ENCODE measurements around the gene EPX. TPM values are rescaled to one million over a fixed set of nuclear protein-coding genes. Genes with fewer than 3 reads are reported as not detected.

Gene EPX
- total RNA-seq, 1 donor, result 0.54 TPM

DNA sequence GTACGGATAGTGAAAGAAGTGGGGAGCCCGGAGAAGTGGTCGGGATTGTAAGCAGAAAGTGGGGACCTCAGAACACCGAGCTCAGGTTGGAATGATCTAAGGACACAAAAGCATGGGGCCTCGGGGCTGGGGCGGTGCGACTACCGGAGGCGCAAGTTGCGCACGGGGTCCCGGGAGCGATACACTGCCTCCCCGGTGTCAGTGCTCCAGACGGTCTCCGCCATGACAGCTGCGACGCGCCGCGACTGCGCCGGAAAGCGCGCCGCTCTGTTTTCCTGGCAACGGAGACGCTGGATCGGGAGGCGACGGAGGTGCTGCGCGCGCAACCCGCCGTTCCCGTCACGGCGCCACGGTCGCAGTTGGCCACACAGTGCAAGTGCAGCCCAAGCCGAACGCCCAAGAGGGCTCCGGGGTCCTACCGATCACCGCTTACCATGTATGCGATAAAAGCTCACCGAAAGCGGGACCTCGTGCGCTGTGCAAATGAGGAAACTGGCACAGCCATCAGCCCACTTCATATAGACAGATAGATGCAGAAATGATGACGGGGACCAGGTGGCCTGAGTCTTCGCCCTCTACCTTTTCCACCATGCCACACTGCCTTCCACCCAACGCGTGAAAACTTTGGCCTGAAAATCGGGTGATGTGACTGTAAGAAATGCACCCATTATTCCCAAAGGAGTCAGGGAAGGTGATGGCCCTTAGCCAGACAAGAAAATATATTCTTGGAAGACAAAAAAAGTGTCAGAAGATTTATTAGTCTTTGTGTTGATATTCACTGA lies 26.7 kb downstream of the EPX start, which contains the start of gene MKS1:
Gene MKS1, minus strand, starts transcription at position 249 of the 782 bp plus-strand sequence. Its CDS starts 25 bp downstream, at position 224.
- DNase-seq (ENCODE audit: low read depth in 2 of 3, low spot score in 2 of 3), result peak; percentile 86 to 97 (median 96)

DNA sequence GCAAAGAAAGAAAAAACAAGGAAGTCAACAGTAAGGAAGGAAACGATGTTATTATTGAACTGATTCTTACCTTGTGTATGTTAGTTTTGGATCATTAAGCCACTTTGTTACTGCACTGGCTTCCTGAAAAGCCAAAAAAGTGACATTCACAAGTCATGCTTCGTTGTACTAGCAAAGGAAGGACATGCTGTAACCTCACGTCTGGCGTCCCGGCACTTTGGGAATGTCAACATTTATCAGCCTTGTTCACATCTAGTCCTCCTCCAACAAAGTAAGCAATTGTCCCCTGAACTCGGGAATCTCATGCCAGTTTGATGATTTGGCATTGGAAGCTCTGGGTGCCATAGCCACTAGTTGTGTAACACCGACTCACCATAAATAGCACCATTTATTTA lies 27.3 kb downstream of the EPX start:
- peak in 2 of 3 donors; percentile 6 to 7 for DNase-seq (ENCODE audit: low read depth in 2 of 3, low spot score in 2 of 3)

DNA sequence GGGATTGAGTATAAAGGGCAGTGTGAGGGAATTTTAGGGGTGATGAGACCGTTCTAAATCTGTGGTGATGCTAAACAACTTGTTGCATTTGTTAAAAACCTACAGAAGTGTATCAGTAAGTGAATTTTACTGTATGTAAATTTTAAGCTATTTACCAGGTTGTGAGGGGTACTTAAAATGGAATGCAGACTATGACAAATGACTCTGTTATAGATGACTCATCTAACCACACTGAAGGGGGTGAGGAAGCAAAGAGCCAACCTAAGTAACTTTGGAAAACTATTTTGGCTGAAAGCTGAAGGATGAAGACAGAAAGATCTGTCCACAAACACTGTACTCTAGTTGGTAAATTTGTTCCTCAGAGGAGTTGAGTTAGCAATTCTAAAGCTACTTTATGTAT lies 31.8 kb downstream of the EPX start:
- peak in 2 of 3 donors; percentile 31 to 47 for DNase-seq (ENCODE audit: low read depth in 2 of 3, low spot score in 2 of 3)

DNA sequence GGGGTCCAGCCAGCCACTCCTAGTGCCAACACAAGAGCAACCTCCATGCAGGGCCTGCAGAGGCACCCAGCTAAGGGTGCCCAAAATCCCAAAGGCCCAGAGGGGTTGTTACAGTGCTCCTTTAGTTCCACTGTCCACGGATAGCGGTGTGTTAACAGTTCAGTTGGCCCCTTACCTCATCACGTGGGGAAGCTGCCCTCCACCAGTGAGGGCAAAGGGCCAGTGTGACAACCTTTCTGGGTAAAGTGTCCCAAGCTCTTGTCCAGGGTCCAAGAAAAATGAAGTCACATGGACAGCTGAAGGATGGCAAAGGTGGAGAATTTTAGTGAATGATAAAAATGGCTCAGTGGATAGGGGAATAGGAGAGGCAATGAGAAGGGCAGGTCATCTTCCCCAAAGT lies 35.2 kb downstream of the EPX start:
- no peak for DNase-seq (ENCODE audit: low read depth in 2 of 3, low spot score in 2 of 3)

DNA sequence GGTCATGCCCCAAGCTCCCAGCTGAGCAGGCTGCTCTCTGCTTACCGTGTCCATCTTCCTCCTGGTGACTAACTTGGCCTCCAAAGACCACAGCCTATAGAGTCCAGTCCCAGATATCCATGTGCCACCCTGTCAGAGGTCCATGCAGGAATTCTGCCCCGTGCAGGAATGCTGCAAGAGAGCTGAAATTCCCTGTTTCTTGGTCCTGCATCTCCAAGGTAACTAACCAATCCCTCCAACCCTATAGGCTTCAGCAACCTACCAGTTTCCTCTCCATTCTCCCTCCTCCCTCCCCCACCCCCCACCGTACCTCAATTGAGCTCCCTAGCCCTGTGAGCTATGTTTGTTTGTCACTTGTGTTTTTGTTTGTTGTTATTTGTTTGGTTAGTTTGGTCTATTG lies 36.2 kb downstream of the EPX start:
- no peak for DNase-seq (ENCODE audit: low read depth in 2 of 3, low spot score in 2 of 3)

DNA sequence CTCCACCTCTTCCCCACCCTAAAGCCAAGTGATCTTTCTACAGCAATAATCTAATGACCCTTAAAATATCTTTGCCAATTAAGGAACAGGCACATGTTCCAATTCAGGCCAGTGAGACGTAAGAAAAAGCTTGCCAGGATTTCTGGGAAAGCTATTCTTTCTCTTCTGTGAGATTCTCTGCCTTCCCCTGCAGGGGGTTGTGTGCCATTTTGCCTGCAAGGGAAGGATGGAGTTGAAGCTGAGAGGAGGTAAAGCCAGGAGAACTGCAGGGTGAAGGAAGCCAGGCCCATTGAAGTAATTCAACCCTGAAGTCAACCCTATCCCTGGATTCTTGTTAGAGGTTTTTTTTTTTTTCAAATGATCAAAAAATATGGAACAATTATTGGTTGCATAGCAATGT lies 36.9 kb downstream of the EPX start:
- DNase-seq (ENCODE audit: low read depth in 2 of 3, low spot score in 2 of 3), result no peak

DNA sequence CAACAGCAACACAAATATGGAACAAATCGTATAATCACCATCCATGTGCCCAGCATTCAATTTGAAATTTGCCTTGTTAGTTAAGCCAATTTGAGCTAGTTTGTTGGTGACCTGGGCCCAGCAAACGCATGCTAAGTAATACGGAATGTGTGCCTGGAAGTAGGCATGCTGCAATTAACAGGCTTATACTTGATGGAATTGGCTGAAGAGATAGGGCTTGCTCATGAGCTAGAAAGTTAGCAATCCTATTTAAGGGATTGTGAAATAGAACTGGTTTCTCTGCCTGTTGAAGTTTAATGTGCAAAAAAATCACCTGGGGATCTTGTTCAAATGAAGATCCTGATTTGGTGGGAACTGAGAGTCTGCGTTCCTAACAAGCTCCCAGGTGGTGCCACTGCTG lies 37.4 kb downstream of the EPX start:
- DNase-seq (ENCODE audit: low read depth in 2 of 3, low spot score in 2 of 3), result no peak

DNA sequence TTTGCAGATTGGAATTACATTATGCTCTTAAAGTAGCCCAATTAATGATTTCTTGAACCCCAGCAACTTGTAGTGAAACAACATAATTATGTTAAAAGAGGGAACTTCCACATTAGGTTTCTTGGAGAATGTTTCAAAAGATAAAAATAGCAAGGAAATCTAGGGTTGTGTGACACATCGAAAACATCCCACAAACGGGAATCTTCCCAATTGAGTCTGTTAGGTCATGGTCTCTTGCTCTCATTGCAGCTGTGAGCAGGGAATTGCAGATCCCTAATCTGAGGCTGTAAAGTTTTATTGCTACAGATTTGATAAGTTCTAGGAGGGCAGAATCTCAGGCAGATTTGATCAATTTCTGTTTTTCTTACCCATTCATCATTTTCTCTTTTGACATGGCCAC lies 39.1 kb downstream of the EPX start:
- no peak for DNase-seq (ENCODE audit: low read depth in 2 of 3, low spot score in 2 of 3)

DNA sequence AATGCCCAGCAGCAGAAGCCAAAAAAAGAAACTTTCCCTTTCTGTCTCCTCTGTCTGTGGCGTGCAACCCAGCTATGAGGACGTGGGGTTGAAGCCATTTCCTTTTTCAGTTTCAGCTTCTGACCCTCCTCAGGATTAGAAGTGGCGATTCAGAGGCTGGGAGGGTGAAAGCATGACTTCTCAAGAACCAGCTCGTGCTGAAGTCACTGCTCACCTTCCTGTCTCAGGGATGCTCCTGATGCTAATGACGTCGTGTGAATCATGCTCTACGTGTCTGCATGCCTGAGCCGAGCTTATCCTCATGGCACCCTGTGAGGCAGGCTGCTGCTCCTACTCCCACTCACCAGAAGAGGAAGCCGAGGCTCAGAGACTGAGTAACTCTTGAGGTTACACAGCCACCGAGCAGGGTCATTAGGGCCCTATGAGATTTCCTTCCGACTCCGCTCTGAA lies 40.2 kb downstream of the EPX start:
- DNase-seq (ENCODE audit: low read depth in 2 of 3, low spot score in 2 of 3), result no peak

DNA sequence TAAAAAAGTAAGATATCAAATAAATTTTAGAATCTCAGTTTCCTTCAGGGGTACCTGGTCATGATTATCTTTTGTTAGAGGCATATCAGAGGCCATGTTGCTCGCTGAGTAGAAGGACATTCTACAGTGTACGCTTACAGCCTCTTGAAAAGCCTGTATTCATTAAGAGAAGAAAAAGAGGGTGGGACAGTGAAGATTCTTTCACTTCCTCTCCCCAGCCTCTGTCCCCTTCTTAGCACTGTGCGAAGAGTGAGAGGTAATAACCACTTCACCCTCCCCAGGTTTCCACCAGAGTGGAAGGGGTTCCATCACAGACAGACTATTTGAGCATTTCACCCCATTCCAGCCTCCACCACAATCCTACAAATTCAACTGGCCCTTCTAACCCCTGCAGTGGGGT lies 41.0 kb downstream of the EPX start:
- no peak for DNase-seq (ENCODE audit: low read depth in 2 of 3, low spot score in 2 of 3)

DNA sequence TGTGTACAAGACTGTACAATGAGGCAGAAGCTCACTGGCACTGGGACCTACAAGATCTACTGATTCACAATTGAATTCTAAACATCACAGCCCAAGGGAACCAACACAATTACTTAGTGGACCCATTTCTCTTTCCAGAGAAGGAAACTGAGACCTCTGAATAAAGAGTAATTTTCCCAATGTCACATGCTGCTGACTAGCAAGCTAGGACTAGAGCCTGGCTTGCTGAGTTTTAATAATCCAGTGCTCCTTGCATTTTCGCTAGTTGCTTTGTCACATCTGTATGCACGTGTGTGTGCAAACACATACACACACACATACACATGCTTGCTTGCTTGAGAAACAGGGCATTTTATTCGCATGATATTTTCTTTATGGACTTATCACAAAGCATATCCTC lies 42.0 kb downstream of the EPX start:
- no peak for DNase-seq (ENCODE audit: low read depth in 2 of 3, low spot score in 2 of 3)

DNA sequence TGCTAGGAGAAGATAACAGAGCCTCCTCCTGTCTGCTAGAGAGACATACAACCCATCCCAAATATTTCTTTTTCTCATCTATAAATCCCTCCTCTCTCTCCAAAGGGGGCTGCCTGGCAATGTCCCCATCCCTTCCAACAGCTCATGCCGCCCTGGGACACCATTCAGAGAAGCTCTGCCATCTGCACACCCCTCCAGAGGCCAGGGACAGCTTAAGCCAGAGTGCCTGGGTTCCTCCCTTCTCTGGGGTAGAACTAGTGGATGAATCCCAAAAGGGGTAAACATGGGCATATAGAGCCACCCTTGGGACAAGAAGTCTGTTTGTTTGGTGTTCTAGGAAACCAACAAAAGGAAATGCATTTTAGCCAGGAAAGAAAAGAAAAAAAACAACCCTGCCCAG lies 43.3 kb downstream of the EPX start:
- no peak for DNase-seq (ENCODE audit: low read depth in 2 of 3, low spot score in 2 of 3)

DNA sequence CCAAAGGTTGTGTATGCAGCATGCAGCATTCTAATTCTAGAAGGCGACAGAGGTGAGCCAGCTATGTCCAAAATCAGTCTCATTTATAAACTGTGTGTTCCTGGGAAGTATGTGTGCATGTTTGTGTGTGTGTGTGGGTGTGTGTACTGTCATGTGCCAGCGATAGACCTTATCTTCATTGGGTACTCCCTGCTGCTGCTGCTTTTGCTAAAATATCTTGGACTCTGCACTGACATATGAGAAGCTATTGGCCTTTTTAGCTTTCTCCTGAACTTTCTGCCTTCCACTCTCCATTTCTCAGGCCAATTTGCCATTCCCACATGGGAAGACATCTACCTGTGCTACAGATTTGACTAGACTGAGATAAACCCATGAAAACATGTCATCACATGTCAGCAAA lies 43.9 kb downstream of the EPX start:
- no peak for DNase-seq (ENCODE audit: low read depth in 2 of 3, low spot score in 2 of 3)

DNA sequence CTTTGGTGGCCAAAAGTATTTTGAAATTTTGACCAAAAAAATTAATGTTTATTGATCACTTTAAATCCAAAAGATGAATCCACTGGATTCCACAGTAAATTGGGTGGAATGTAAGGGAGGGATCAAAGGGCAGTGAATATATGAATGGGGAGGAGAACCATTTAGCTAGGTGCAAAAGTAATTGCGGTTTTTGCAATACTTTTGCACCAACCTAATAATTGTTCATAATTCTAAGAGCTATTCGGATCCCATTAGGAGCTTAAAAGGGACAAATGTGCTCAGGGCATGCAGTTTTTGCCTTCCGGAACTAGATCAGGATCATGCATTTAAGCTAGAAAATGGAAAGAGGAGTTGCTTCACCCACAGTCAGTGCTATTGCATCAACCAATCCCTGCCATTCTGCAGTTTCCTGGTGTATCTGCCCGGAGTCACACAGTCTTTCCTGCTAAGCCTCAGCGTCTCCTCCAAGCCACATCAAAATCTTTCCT lies 45.7 kb downstream of the EPX start, which contains the start of gene LPO:
Gene LPO, plus strand, starts transcription at position 438 of the 488 bp plus-strand sequence. CDS start 4,396 bp downstream, outside the sequence.
- DNase-seq (ENCODE audit: low read depth in 2 of 3, low spot score in 2 of 3), result no peak

DNA sequence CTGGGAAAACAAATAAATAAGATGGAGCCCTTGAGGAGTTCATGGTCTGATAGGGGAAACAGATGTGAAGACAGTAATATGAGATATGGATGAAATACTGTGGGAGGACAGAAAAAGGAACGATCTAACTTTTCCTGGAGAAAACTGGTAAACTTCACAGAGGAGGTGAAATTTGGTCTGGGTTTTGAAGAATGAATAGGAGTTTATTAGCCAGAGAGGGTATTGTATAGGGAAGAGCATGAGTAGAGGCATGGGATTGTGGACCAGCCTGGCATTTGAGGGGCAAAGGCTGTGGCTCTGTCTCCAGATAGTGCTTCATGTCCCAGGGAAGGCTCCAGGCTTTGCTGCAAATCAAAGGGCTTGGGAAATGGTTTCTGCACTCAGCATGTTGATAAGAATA lies 47.5 kb downstream of the EPX start:
- no peak for DNase-seq (ENCODE audit: low read depth in 2 of 3, low spot score in 2 of 3)

DNA sequence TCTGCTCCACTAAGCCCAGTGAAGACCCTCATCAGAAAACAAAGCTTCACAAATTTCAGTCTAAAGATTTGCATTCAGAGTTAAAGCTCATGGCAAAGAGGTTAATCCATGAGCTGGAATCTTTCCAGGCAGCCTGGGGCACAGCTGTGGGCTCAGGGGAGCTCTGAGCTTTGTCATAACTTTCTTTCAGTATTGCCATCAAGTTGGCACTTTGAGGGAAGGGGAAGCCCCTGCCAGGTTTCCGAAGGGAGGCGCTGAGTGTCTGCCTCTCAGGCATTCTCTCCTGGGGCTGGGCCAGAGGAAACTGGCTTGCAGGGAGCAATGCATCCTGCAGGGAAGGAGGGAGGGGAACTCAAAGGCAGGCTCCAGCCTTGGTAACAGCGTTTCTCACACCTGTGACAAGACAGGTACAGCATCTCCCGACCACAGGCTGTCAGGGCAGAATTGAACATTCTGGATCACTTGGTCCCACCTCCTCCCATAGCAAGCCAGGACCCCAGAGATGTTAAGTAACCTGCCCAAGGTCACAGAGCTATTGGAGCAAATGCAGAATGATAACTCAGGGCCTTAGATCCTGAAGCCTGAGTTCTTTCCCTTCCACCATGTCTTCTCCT lies 49.8 kb downstream of the EPX start:
- no peak for DNase-seq (ENCODE audit: low read depth in 2 of 3, low spot score in 2 of 3)

DNA sequence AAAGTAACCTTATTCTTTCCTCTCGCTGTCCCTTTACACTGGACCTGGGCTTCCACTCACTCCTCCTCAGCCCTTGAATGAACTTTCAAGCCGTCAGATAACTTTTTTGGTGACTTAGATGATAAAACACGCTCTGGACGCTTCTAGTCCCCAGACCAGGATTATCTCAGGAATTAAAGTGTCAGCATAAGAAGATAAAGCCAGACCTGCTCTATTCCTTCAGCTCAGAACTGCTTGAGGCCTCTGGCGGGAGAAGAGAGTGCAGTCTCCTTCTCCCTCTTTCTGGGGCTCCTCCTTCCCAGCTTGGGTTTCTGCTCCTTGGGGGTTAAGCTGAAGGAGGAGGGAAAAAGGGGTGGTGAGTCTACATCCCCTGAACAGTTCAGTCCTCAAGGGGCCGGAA lies 52.4 kb downstream of the EPX start:
- no peak for DNase-seq (ENCODE audit: low read depth in 2 of 3, low spot score in 2 of 3)

DNA sequence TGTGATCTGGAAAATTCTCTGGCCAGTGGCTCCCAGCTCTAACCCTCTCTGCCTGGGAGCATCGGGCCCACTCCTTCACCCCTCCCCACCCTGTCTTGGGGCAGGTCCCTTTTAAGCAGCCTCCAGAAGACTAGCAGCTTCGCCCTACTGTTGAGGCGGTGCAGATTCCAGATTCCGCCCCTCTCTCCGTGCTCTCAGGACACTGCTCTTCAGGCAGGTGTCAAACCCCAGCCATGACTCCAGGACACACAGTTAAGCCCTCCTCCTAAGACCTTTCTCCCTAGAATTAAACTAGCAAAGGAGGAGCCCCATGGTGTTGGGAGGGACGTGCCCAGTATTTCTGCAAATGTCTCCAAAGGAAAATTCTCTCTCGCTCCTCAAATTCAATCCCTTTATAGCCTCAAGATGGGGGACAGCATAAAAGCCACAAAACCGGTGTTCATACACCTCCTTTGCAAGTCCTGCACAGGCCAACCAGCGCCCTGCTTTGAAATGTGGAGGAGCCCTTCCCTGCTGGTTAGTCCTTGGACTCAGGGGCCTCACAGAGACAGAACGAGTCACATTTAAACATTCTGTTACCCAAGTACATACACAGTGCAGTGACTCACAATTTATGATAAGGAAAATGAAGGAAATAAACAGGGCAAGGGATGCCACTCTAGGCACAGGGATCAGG lies 53.0 kb downstream of the EPX start:
- no peak for DNase-seq (ENCODE audit: low read depth in 2 of 3, low spot score in 2 of 3)

DNA sequence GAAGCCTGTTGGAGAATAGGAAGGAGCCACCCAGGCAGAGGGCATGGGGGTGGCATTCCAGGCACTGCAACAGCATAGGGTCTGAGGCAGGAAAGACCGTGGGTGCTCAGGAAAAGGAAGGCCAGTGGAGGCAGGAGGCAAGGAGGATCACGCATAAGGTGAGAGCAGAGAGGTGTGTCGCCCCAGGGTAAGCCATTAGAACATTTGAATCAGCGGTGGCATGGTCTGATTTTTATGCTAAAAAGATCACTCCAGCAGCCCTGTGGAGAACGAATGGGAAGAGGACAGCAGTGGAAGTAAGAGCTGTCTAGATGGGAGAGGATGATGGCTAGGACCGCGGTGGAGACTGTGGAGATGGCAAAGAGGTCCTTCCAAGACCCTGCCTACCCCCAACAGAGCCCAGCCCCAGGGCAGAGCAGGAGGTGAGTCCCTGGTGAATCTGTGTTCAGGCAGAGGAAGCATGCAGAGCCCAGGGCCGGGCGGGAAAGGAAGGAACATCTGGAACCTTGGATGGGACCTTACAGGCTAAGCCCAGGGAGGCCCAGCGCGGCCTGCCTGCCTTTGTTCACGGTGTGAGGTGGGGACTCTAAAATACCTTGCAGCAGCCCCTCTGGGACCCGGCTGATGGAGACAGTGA lies 53.7 kb downstream of the EPX start:
- no peak for DNase-seq (ENCODE audit: low read depth in 2 of 3, low spot score in 2 of 3)

DNA sequence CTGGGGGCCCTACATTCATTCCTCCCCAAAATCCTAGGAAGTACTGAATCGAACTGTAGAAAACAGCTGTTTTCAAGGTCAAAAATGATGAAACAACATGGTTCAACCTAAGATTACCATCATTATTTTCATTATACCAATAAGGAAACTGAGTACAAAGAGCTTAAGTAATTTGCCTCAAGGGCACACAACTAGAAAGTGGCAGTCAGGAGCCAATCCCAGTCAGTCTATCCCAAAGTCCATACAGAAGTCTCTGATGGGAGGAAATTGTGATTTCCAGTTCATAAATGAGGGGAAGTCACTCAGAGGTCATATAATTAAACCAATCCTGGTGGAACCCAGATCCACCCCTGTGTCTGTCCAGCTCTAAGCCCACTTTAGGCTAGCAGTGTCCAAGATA lies 54.3 kb downstream of the EPX start:
- DNase-seq (ENCODE audit: low read depth in 2 of 3, low spot score in 2 of 3), result no peak

All from hematopoietic multipotent progenitor cell (in vitro differentiated cells).